Body of pancreas (tissue), 4 donors: Measurements from ENCODE around the gene ATF7. TPM values are rescaled to one million over a fixed set of nuclear protein-coding genes. Genes with fewer than 3 reads are reported as not detected.
A peak's percentile ranks its signal among the peaks of the same experiment; 100 is the strongest.

Experiments
- ATAC-seq: fragments of 150-250 bp; one replicate; pipeline ENCODE4 v1.9.1; 2016
- DNase-seq, 4 donors: peaks; one replicate each; pipeline ENCODE4 v3.0.0-alpha.2; 2019
- H3K27ac ChIP-seq, 4 donors: fragments of 200-600 bp; sonication (generic); 1 replicate in 3 of 4; 2 replicates in 1 of 4; pipeline versions ENCODE4 v1.5.1 to v1.6.1; 2016 to 2019; ENCODE audit warnings: mild to moderate bottlenecking in 1 of 4, mixed read lengths in 1 of 4, moderate library complexity in 1 of 4
- H3K27me3 ChIP-seq, 2 donors: fragments of 200-600 bp; sonication (generic); one replicate each; pipeline ENCODE4 v1.6.0; 2016; ENCODE audit warnings: mild to moderate bottlenecking in 1 of 2
- H3K36me3 ChIP-seq, 2 donors: fragments of 200-600 bp; sonication (generic); replicated peaks in 1 of 2; 2 replicates each; pipeline ENCODE4 v1.5.1; 2016; ENCODE audit warnings: low read depth in 2 of 2; ENCODE audit not compliant: insufficient read depth in 1 of 2
- H3K4me1 ChIP-seq: fragments of 200-600 bp; sonication (generic); one replicate; pipeline ENCODE4 v1.6.0; 2016
- H3K4me3 ChIP-seq, 2 donors: fragments of 200-600 bp; sonication (generic); 1 replicate in 1 of 2; 2 replicates in 1 of 2; pipeline ENCODE4 v1.5.1; 2016 to 2019
- H3K9me3 ChIP-seq, 3 donors: fragments of 200-600 bp; sonication (generic); 1 replicate in 2 of 3; 2 replicates in 1 of 3; pipeline ENCODE4 v1.5.1; 2016
- CTCF ChIP-seq, 7 experiments: fragments of 450-650 bp in 4 of 7; fragments of 200-600 bp in 3 of 7; sonication (generic) in 3 of 7; IDR thresholded peaks; one replicate each; pipeline ENCODE4 v1.5.1; 2016 to 2019; ENCODE audit warnings: antibody characterized with exemption in 7 of 7
- POLR2A ChIP-seq, 3 donors: fragments of 450-650 bp; IDR thresholded peaks; one replicate each; pipeline ENCODE4 v1.6.1; 2016; ENCODE audit warnings: antibody characterized with exemption in 3 of 3, mild to moderate bottlenecking in 2 of 3
- WGBS, 2 donors: methylation state at CpG; one replicate each; pipeline ENCODE4 v1.1.5; 2017; 5-methylcytosine and 5-hydroxymethylcytosine counted together
- intact Hi-C: fragments of 100-400 bp; cut with DNase I; formaldehyde crosslinking; loops from one replicate; pipeline ENCODE4 v1.15.1; 2023
- total RNA-seq, 2 donors: library from RNA; depleted of rRNA; stranded (reverse); fragments of >200 nt; gene quantifications; one replicate each; pipeline ENCODE4 v1.1.0, GENCODE V29; 2016

ATF7 gene
- total RNA-seq = 10 to 100 TPM; 12.9 to 21.3 TPM

- TF ChIP-seq POLR2A (IDR thresholded peaks at IDR 0.05) = peak in 2 of 3 donors; percentile 77 to 82
- no peak for TF ChIP-seq CTCF (IDR thresholded peaks at IDR 0.05)
- Histone ChIP-seq H3K27me3 (no peaks in the 10 kb centered on the region), H3K27ac (peak within 1 kb of the TSS; percentile 92 to 94 (median 92)), H3K4me3 (peak within 1 kb of the TSS; percentile 34 to 74), H3K4me1 (peaks cover 34% of the 10 kb centered on the region), H3K36me3 (no peaks in the 10 kb centered on the region), H3K9me3 (no peaks in the 10 kb centered on the region)
- DNase-seq = peak; percentile 97 to 99 (median 98)
- WGBS, 2 donors = 1% methylated on average over 35 to 48 of the region's 48 CpGs
- peak; percentile 97 for ATAC-seq
- intact Hi-C loops = loop anchor here (10.0 kb wide), 1 partner anchor 49 kb away; the partner anchor contains the start of gene ATP5MC2
Measured at GRCh38 chr12:53625946-53626701, at the start of gene ATF7. ATF7 (minus strand) TSS chr12:53626382; CDS start chr12:53601000, 25,382 bp downstream.

- ATAC-seq (no peak), DNase-seq (no peak)
- Histone ChIP-seq H3K36me3 (peaks cover 0 to 12% of the 10 kb centered on the region in 2 donors), H3K27ac (peak overlapping the region in 3 of 4 donors; percentile 86 to 91 (median 90)), H3K27me3 (no peaks in the 10 kb centered on the region), H3K4me3 (peak overlapping the region; percentile 33 to 74), H3K9me3 (no peaks in the 10 kb centered on the region), H3K4me1 (peaks cover 30% of the 10 kb centered on the region)
- intact Hi-C loops = loop anchor here (10.0 kb wide), 2 partner anchors 50 to 130 kb away; partner anchors contain the start of gene ATF7
- TF ChIP-seq POLR2A (IDR thresholded peaks at IDR 0.05) = no peak
- TF ChIP-seq CTCF (IDR thresholded peaks at IDR 0.05) = no peak
- WGBS, 2 donors = 20 to 21% methylated on average over 8 of the region's 8 CpGs
Measured at GRCh38 chr12:53674977-53675700, 49.0 kb upstream of the ATF7 start.

- DNase-seq = no peak
- no peak for ATAC-seq
- peaks cover 18% of the 10 kb centered on the region for H3K4me1 ChIP-seq
- intact Hi-C loops = loop anchor here (10.0 kb wide), 2 partner anchors 46 to 126 kb away; partner anchors contain the start of gene ATF7
- H3K36me3 ChIP-seq = peaks cover 6 to 34% of the 10 kb centered on the region in 2 donors
- no peak overlapping the region for H3K4me3 ChIP-seq
- no peak for TF ChIP-seq POLR2A (IDR thresholded peaks at IDR 0.05)
- no peak for TF ChIP-seq CTCF (IDR thresholded peaks at IDR 0.05)
- no peaks in the 10 kb centered on the region for H3K9me3 ChIP-seq
- H3K27ac ChIP-seq = no peak overlapping the region
- H3K27me3 ChIP-seq = no peaks in the 10 kb centered on the region
Measured at GRCh38 chr12:53670971-53671370, 44.8 kb upstream of the ATF7 start.

- ATAC-seq (no peak), DNase-seq (no peak)
- TF ChIP-seq POLR2A (IDR thresholded peaks at IDR 0.05) = no peak
- no peak for TF ChIP-seq CTCF (IDR thresholded peaks at IDR 0.05)
- H3K27me3 ChIP-seq = no peaks in the 10 kb centered on the region
- peaks cover 17% of the 10 kb centered on the region for H3K4me1 ChIP-seq
- intact Hi-C loops = loop anchor here (10.0 kb wide), 2 partner anchors 46 to 126 kb away; partner anchors contain the start of gene ATF7
- H3K4me3 ChIP-seq = no peak overlapping the region
- H3K27ac ChIP-seq = no peak overlapping the region
- 79 to 92% methylated on average over 7 of the region's 7 CpGs for WGBS, 2 donors
- no peaks in the 10 kb centered on the region for H3K9me3 ChIP-seq
- H3K36me3 ChIP-seq = peaks cover 6 to 36% of the 10 kb centered on the region in 2 donors
Measured at GRCh38 chr12:53670308-53670707, 44.1 kb upstream of the ATF7 start.
